Endothelial cell of umbilical vein (primary cell): Measurements from ENCODE around the gene UPB1.

ENCODE experiments used
- JUN ChIP-seq: IDR thresholded peaks from 2 replicates; pipeline ENCODE4 v1.6.1; 2011; ENCODE audit warnings: borderline replicate concordance, low read depth; ENCODE audit not compliant: insufficient read length, insufficient read depth
- POLR2AphosphoS5 ChIP-seq: IDR thresholded peaks from 2 replicates; pipeline ENCODE4 v1.6.1; 2012; ENCODE audit warnings: low read depth, mild to moderate bottlenecking, control low read depth, low read length, moderate library complexity; ENCODE audit not compliant: insufficient read depth
- TF ChIP-seq, protein P1 (sequence below), 2 donors: IDR thresholded peaks; 1 replicate in 1 of 2; 2 replicates in 1 of 2; pipeline ENCODE4 v1.5.1; 2011; ENCODE audit warnings: low read length in 2 of 2, mild to moderate bottlenecking in 2 of 2, moderate library complexity in 2 of 2, control low read depth in 1 of 2, inconsistent platforms in 1 of 2, low read depth in 1 of 2; ENCODE audit not compliant: insufficient read depth in 1 of 2; ENCODE audit errors: extremely low read depth in 1 of 2

DNA sequence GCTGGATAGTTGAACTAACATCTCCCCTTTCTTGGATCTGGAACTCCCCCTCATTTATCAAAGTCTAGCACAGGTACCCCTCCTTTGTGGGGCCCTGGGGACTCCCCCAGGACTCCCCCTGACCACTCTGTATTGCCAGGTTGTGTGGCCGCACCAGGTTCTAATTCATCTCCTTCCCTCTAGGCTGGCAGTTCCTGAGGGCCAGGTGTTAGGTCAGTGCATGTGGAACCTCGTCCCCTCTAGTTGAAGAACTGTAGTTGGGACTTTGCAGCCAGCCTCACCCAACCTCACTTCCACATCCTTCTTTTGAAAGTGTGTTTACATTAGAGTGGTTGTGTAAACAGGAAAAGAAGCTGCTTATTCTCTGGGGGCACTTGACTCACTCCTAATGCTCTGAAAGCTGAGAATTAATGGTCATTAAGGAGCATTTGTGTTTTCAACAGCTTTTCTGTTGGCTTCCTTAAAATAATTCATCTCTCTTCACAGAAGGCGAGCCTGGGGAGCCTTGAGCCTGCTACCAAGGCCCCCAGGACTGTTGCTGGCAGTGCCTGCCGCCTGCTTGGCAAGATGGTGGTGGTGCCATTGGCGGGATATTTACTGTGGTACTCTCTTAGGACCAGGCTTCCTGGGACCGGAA lies 11.8 kb downstream of the UPB1 start:
- TF ChIP-seq, protein P1, sequence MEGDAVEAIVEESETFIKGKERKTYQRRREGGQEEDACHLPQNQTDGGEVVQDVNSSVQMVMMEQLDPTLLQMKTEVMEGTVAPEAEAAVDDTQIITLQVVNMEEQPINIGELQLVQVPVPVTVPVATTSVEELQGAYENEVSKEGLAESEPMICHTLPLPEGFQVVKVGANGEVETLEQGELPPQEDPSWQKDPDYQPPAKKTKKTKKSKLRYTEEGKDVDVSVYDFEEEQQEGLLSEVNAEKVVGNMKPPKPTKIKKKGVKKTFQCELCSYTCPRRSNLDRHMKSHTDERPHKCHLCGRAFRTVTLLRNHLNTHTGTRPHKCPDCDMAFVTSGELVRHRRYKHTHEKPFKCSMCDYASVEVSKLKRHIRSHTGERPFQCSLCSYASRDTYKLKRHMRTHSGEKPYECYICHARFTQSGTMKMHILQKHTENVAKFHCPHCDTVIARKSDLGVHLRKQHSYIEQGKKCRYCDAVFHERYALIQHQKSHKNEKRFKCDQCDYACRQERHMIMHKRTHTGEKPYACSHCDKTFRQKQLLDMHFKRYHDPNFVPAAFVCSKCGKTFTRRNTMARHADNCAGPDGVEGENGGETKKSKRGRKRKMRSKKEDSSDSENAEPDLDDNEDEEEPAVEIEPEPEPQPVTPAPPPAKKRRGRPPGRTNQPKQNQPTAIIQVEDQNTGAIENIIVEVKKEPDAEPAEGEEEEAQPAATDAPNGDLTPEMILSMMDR (IDR thresholded peaks at IDR 0.05; ENCODE audit: extremely low read depth in 1 of 2, insufficient read depth in 1 of 2, low read depth in 1 of 2, low read length in 2 of 2) = no peak
- no peak for TF ChIP-seq POLR2AphosphoS5
- TF ChIP-seq JUN = no peak
